SK-N-MC (cell line): ENCODE data around the gene FTCD.

Experiments
- DNase-seq: peaks from one replicate; pipeline ENCODE4 v3.0.0-alpha.2; 2011; ENCODE audit warnings: low read depth, low spot score
- H3K27ac ChIP-seq: fragments of 200-600 bp; sonication (generic); 2 replicates; pipeline ENCODE4 v1.5.1; 2016; ENCODE audit warnings: mixed run types
- H3K36me3 ChIP-seq: fragments of 200-600 bp; sonication (generic); 2 replicates; pipeline ENCODE4 v1.6.1; 2017; ENCODE audit warnings: antibody characterized with exemption, low read length, mixed read lengths; ENCODE audit not compliant: insufficient read depth
- H3K4me3 ChIP-seq: fragments of 200-600 bp; sonication (generic); 2 replicates; pipeline ENCODE4 v1.5.1; 2016
- H3K9ac ChIP-seq: fragments of 200-600 bp; sonication (generic); 2 replicates; pipeline ENCODE4 v1.8.0; 2017; ENCODE audit warnings: mixed run types, mixed read lengths; ENCODE audit not compliant: insufficient read length
- H3K9me3 ChIP-seq: fragments of 200-600 bp; sonication (generic); 2 replicates; pipeline ENCODE4 v1.6.1; 2017; ENCODE audit warnings: low read depth, mild to moderate bottlenecking, antibody characterized with exemption, low read length, moderate library complexity, mixed read lengths
- EZH2 ChIP-seq: fragments of 200-600 bp; sonication (generic); IDR thresholded peaks from one replicate; pipeline ENCODE4 v1.6.1; 2017; ENCODE audit warnings: antibody characterized with exemption
- FOXP2 ChIP-seq: optimal IDR thresholded peaks from 2 replicates; pipeline ENCODE3; 2011; ENCODE audit warnings: mild to moderate bottlenecking, moderate library complexity; ENCODE audit not compliant: insufficient read depth; ENCODE audit errors: extremely low read length, control extremely low read depth
- POLR2AphosphoS5 ChIP-seq: IDR thresholded peaks from 2 replicates; pipeline ENCODE4 v1.6.1; 2012; ENCODE audit warnings: mild to moderate bottlenecking, low read depth, low read length, borderline replicate concordance

Gene FTCD

DNA sequence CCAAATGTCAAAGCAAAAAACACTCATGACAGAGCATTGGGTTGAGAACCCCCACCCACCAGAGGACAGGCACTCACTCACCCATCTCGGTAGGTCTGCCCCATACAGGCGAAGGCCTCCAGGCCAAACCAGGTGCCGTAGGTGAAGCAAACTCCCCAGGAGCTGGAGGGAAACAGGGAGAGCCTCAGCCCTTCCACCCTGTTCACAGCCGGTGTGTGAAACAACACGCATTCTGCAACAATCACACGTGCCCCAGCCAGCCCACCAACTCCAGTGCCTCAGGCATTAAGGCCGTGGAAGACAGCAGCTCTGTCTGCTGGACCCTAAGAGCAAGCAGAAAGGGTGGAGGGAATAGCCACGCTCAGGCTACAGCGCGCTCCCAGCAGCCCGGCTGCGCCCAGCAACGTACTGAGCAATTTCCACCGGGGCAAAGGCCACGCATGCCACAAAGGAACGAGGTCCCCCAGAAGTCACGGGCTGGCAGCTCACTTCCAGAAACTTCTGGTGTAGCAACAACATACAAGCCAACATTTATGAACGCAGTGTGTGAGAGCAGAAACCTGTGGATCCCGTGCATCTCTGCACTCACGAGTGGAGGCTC lies 40.3 kb upstream of the FTCD start:
- Histone ChIP-seq H3K4me3 (no peak overlapping the region), H3K36me3 (peaks cover 85% of the 10 kb centered on the region), H3K9ac (no peak overlapping the region), H3K9me3 (no peaks in the 10 kb centered on the region), H3K27ac (no peak overlapping the region)
- DNase-seq = no peak
- no peak for TF ChIP-seq EZH2
- TF ChIP-seq FOXP2 = no peak
- TF ChIP-seq POLR2AphosphoS5 = no peak

DNA sequence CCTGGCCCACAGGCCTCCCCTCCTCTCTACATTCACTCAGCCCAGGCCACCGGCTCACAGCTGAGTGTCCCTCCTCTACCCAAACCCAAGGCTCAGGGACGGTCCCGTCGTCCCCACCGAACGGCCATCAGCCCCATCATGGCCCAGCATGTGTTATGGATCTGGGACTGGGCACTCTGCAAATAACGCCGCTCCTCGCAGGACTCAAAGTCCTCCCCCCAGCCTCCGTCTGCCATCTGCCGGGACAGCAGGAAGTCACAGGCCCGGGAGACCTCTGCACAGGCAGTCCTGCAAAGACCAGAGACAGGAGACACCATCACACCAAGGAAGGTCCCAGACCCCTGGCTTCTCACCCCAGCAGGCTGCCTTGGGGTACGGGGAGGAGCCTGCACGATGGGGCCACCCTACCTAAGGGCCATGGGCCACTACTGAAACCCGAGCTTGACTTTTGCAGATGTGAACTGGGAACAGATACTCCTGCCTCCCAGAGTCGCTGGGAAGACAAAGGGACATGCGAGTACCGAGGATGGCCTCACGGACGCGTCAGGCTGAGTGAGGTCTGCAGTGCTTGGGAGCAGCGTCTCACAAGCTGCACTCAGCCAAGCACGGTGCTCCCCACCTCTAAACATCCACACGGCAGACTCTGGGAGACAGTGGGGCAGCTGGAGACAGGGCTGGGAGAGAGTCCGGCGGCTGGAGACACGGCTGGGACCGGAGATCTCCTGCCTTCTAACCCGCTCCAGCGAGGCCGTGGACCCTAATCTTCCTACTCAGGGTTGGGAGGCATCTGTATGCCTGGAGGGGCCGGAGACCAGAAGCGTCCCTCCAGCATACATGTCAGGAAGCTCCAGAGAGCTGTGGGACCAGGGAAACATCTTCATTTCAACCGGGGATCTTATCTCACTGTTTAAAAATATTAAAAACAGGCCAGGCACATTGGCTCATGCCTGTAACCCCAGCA lies 39.3 kb upstream of the FTCD start:
- Histone ChIP-seq H3K9ac (no peak overlapping the region), H3K4me3 (no peak overlapping the region), H3K36me3 (peaks cover 82% of the 10 kb centered on the region), H3K27ac (no peak overlapping the region), H3K9me3 (no peaks in the 10 kb centered on the region)
- no peak for DNase-seq
- no peak for TF ChIP-seq EZH2

DNA sequence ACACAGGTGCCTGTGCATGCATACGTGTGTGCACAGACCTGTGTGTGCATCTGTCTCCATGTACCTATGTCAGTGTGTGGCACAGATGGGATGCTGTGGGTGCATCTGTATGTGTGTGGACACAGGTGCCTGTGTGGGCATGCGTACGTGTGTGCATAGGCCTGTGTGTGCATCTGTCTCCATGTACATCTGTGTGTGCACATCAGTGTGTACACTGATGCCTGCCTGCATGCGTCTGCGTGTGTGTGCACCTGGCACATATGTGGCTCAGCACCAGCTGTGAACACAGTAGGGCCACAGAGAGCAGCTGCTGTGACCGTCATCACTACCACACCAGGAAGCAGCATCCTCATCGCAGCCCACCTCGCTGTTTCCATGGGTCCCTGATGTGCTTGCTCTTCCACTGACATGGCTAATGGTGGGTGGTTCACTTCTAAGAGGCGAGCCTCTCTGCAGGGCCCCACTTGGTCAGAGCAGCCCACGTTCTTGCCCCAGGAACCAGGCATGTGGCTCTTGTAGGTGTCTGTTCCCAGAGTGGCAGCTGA lies 38.5 kb upstream of the FTCD start:
- no peak for TF ChIP-seq POLR2AphosphoS5
- TF ChIP-seq EZH2 = no peak
- TF ChIP-seq FOXP2 = no peak
- no peak for DNase-seq
- no peak overlapping the region for H3K4me3 ChIP-seq
- no peaks in the 10 kb centered on the region for H3K9me3 ChIP-seq
- no peak overlapping the region for H3K9ac ChIP-seq
- peaks cover 82% of the 10 kb centered on the region for H3K36me3 ChIP-seq
- no peak overlapping the region for H3K27ac ChIP-seq

DNA sequence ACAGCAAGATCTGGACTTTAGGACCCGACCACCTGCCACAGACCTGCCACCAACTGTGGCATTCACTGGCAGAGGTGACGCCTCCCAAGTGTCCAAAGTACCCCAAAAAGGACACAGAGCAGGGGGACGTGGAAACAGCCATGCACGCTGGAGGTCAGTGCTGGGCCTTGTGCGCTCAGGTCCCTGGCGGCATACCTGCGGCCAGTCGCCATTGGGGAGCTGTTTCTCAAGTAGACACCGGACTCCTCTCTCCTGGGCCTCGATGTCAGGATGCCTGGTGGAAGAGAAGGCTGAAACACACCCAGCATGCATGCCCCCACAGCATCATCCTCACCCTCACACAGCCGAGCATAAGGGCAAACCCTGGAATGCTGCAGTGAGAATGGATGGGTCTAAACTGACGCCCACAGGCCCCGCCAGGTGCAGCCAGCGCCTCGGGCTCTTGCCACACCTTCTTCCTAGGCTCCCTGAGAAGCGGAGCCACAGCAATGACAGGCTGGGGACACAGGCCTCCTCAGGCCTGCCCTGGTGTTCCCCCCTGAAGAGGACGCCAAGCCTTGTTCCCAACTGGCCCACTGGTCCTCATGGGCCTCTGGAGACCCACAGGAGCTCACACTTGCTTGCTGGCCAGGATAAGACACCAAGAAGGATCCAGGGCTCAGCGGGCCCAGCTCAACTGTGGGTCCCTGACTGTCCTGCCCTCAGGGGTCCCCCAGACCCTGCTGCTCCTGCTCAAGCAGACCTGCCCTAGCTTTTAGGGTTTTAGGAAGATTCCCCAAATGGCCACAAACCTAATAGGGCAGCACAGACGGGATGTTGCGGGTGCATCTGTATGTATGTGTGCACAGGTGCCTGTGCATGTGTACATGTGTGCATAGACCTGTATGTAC lies 36.6 kb upstream of the FTCD start:
- H3K27ac ChIP-seq = no peak overlapping the region
- no peaks in the 10 kb centered on the region for H3K9me3 ChIP-seq
- no peak for DNase-seq

DNA sequence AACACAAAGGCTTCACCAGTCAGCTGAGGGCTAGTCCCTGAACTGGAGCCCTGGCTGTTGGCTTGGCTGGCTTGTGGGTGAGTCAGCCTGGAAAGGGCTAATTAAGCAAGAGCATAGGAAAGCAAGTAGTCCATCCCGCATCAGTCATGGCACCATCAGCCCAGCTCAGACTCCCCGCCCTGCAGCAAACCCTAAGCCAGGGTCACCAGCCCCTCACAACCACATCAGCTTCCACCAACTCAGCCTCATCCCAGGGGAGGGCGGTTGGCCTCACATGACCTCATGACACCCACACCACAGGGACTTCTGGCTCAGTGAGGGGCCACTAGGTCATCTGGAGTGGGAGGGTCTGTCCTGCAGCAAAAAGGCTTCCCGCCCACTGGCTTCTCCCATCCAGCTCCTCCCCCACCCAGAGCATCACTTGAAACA lies 35.9 kb upstream of the FTCD start:
- TF ChIP-seq POLR2AphosphoS5 = no peak
- no peak for TF ChIP-seq FOXP2
- TF ChIP-seq EZH2 = no peak
- Histone ChIP-seq H3K36me3 (peaks cover 71% of the 10 kb centered on the region), H3K27ac (no peak overlapping the region), H3K4me3 (no peak overlapping the region), H3K9me3 (no peaks in the 10 kb centered on the region), H3K9ac (no peak overlapping the region)
- DNase-seq = no peak

More for the DNA sequence above, 36.6 kb upstream of the FTCD start:
- Histone ChIP-seq H3K9ac (no peak overlapping the region), H3K4me3 (no peak overlapping the region), H3K36me3 (peaks cover 78% of the 10 kb centered on the region)
- TF ChIP-seq POLR2AphosphoS5 (no peak), EZH2 (no peak), FOXP2 (no peak)

DNA sequence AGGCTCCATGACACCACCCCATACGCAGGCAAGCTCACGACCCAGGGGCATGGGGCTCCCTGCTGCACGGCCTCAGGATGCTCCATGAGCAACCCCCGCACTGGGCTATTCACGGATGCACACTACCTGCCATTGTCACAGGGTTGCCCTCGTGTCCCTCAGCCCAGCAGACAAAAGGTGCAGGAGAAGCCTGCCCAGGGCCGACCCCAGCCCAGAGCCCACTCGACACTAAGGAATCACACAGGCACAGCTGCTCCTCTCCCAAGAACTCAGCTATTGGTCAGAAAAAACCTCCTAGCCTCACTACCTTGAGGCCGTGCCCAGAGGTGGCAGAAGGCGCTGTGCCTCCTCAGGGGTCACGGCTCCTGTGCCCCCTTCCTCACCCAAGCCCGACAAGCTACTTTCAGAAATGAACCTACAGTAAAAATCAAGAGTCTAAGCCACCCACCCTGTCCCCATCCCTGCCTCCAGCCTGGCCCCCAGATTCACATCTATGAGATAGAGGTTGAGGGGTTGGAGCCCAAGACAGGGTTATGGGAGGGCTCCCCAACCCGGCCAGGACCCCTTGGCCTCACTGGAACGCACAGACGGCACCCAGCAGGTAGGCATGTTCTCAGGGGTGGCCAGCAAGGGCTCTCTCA lies 35.2 kb upstream of the FTCD start:
- no peak for DNase-seq
- peaks cover 65% of the 10 kb centered on the region; the same call in 1 of the 2 replicates for H3K36me3 ChIP-seq
- TF ChIP-seq FOXP2 (no peak), POLR2AphosphoS5 (no peak), EZH2 (no peak)
- H3K4me3 ChIP-seq = no peak overlapping the region
- no peak overlapping the region for H3K27ac ChIP-seq
- H3K9ac ChIP-seq = no peak overlapping the region
- no peaks in the 10 kb centered on the region for H3K9me3 ChIP-seq

DNA sequence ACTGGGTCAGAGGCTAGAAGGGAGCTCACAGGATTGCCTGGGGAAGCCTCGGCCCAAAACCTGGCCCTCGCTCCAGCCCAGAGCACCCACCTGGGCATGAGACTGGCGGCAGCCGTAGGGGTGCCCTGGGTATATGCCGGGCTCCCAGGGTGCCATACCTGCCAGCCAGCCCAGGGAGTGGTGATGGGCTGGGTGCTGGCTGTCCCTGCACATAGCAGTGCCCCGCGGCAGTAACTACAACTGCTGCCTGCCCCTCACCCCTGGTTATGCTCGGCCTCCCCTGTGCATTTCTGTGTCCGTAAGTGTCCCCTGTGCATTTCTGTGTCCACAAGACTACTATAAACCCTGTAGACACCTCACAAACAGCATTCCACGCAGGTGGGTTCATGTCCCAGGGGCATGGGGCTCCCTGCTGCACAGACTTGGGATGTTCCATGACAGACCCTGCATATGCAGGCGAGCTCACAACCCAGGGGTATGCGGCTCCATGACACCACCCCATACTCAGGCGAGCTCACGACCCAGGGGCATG lies 34.6 kb upstream of the FTCD start:
- Histone ChIP-seq H3K36me3 (peaks cover 59% of the 10 kb centered on the region; the same call in 1 of the 2 replicates), H3K27ac (no peak overlapping the region), H3K9me3 (no peaks in the 10 kb centered on the region), H3K9ac (no peak overlapping the region), H3K4me3 (no peak overlapping the region)
- DNase-seq = no peak
- TF ChIP-seq POLR2AphosphoS5 (no peak), FOXP2 (no peak), EZH2 (no peak)

DNA sequence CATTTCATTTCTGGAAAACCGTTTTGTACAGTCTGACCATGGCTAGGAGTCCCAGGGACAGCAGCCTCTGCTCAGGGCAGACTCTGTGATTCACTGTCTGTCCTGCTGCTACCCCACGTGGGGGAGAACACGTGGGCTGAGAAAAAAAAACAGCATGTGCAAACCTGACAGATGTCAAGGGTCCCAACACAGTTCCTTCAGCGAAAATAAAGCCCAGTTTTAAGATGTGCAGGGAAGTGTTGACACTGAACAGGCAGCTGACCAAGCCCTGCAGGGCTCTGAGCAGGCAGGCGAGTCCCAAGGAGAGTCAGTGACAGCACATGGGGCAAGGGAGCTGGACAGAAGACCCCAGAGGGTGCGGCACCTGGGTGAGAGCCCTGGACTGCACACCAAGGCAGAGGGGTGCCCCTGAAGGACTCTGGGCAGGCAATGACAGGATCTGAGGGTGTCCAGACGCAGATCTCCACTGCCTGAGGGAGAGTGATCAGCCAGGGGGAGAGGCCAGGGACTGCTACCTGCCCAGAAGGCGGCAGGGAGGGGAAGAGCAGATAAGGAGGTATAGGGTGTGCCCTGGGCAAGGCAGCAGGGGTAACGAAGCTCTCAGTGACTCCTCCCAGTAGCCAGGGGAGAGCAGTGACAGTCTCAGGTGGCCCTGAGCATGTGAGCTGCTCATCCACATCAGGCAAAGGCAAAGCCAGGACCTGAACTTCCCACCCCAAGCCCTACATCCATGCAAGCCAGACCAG lies 34.0 kb upstream of the FTCD start:
- Histone ChIP-seq H3K27ac (peak overlapping the region; percentile 40; the same call in 1 of the 2 replicates), H3K36me3 (peaks cover 52% of the 10 kb centered on the region; the same call in 1 of the 2 replicates), H3K9ac (no peak overlapping the region), H3K9me3 (no peaks in the 10 kb centered on the region), H3K4me3 (no peak overlapping the region)
- no peak for DNase-seq
- TF ChIP-seq EZH2 (no peak), POLR2AphosphoS5 (no peak), FOXP2 (no peak)
